Fibroblast of skin of right quadriceps (primary cell): Measurements from ENCODE around the gene MS4A6A.
"Not testable (repeated sequence)": the region's sequence is repeated elsewhere in the genome, so short reads cannot be mapped to it uniquely, and the experiment has no call there.

Source experiments
- DNase-seq: peaks from one replicate; pipeline ENCODE4 v3.0.0-alpha.2; 2013

MS4A6A gene

GRCh38 chr11:60183591-60184205 is 815 bp upstream of the MS4A6A start:
- DNase-seq, result no peak

- DNase-seq, result no peak
Measured at GRCh38 chr11:60175860-60176275, 7.0 kb downstream of the MS4A6A start.

GRCh38 chr11:60172011-60172410 is 10.9 kb downstream of the MS4A6A start:
- no peak for DNase-seq

- no peak for DNase-seq
Measured at GRCh38 chr11:60170566-60170965, 12.3 kb downstream of the MS4A6A start.

GRCh38 chr11:60169264-60169915 is 13.5 kb downstream of the MS4A6A start:
- peak; percentile 0 for DNase-seq

- no peak for DNase-seq
Measured at GRCh38 chr11:60168306-60168705, 14.6 kb downstream of the MS4A6A start.

- DNase-seq, result no peak
Measured at GRCh38 chr11:60165951-60166350, 16.9 kb downstream of the MS4A6A start.

GRCh38 chr11:60165538-60165937 is 17.3 kb downstream of the MS4A6A start:
- DNase-seq, result no peak

- DNase-seq, result no peak
Measured at GRCh38 chr11:60164550-60165075, 18.3 kb downstream of the MS4A6A start.

GRCh38 chr11:60161766-60162165 is 21.1 kb downstream of the MS4A6A start:
- DNase-seq, result no peak

GRCh38 chr11:60161107-60161506 is 21.8 kb downstream of the MS4A6A start:
- no peak for DNase-seq

- DNase-seq, result no peak
Measured at GRCh38 chr11:60159868-60160267, 23.0 kb downstream of the MS4A6A start.

- DNase-seq, result no peak
Measured at GRCh38 chr11:60159284-60159683, 23.6 kb downstream of the MS4A6A start.

GRCh38 chr11:60158636-60159035 is 24.2 kb downstream of the MS4A6A start:
- DNase-seq, result no peak

- no peak for DNase-seq
Measured at GRCh38 chr11:60155931-60156330, 27.0 kb downstream of the MS4A6A start.

- not testable (repeated sequence) for DNase-seq
Measured at GRCh38 chr11:60152727-60153126, 30.2 kb downstream of the MS4A6A start.

GRCh38 chr11:60150279-60150678 is 32.6 kb downstream of the MS4A6A start:
- no peak for DNase-seq

- no peak for DNase-seq
Measured at GRCh38 chr11:60145677-60146076, 37.2 kb downstream of the MS4A6A start.

GRCh38 chr11:60143768-60144167 is 39.1 kb downstream of the MS4A6A start:
- DNase-seq, result no peak

- no peak for DNase-seq
Measured at GRCh38 chr11:60133917-60134316, 49.0 kb downstream of the MS4A6A start.

- no peak for DNase-seq
Measured at GRCh38 chr11:60131912-60132311, 51.0 kb downstream of the MS4A6A start.

GRCh38 chr11:60130496-60130895 is 52.4 kb downstream of the MS4A6A start:
- DNase-seq, result no peak

GRCh38 chr11:60129853-60130252 is 53.0 kb downstream of the MS4A6A start:
- no peak for DNase-seq

- not testable (repeated sequence) for DNase-seq
Measured at GRCh38 chr11:60128866-60129265, 54.0 kb downstream of the MS4A6A start.

GRCh38 chr11:60128376-60128775 is 54.5 kb downstream of the MS4A6A start:
- no peak for DNase-seq
